ENCODE results near the gene DNAJC24.

The DNAJC24 gene

GRCh38 chr11:31441296-31441695 lies 71.6 kb downstream of the DNAJC24 start:
- H3K4me1 ChIP-seq (ENCODE audit: control insufficient read depth, insufficient read depth, low read length): no peaks in the 10 kb centered on the region
- no peaks in the 10 kb centered on the region for H3K27me3 ChIP-seq (ENCODE audit: control insufficient read depth in 1 of 2, insufficient read depth in 2 of 2, low read length in 2 of 2)
- no peaks in the 10 kb centered on the region for H3K9me3 ChIP-seq (ENCODE audit: control insufficient read depth in 2 of 2, low read length in 2 of 2)
- H3K27ac ChIP-seq (ENCODE audit: low read length): no peak overlapping the region
- H3K9ac ChIP-seq (ENCODE audit: low read length in 2 of 2): no peak overlapping the region
- H3K4me3 ChIP-seq (ENCODE audit: low read length in 2 of 2): no peak overlapping the region
- H3K36me3 ChIP-seq (ENCODE audit: control insufficient read depth in 2 of 2, insufficient read depth in 2 of 2, low read length in 2 of 2): no peaks in the 10 kb centered on the region

- Histone ChIP-seq H3K9ac (ENCODE audit: low read length in 2 of 2) (no peak overlapping the region), H3K4me1 (ENCODE audit: control insufficient read depth, insufficient read depth, low read length) (no peaks in the 10 kb centered on the region), H3K4me3 (ENCODE audit: low read length in 2 of 2) (no peak overlapping the region), H3K27me3 (ENCODE audit: control insufficient read depth in 1 of 2, insufficient read depth in 2 of 2, low read length in 2 of 2) (no peaks in the 10 kb centered on the region), H3K9me3 (ENCODE audit: control insufficient read depth in 2 of 2, low read length in 2 of 2) (no peaks in the 10 kb centered on the region), H3K36me3 (ENCODE audit: control insufficient read depth in 2 of 2, insufficient read depth in 2 of 2, low read length in 2 of 2) (no peaks in the 10 kb centered on the region), H3K27ac (ENCODE audit: low read length) (no peak overlapping the region)
Measured at GRCh38 chr11:31442086-31442485, 72.4 kb downstream of the DNAJC24 start.

- no peak overlapping the region for H3K4me3 ChIP-seq (ENCODE audit: low read length in 2 of 2)
- no peaks in the 10 kb centered on the region for H3K4me1 ChIP-seq (ENCODE audit: control insufficient read depth, insufficient read depth, low read length)
- H3K36me3 ChIP-seq (ENCODE audit: control insufficient read depth in 2 of 2, insufficient read depth in 2 of 2, low read length in 2 of 2): no peaks in the 10 kb centered on the region
- no peak overlapping the region for H3K9ac ChIP-seq (ENCODE audit: low read length in 2 of 2)
- no peaks in the 10 kb centered on the region for H3K9me3 ChIP-seq (ENCODE audit: control insufficient read depth in 2 of 2, low read length in 2 of 2)
- H3K27ac ChIP-seq (ENCODE audit: low read length): no peak overlapping the region
- H3K27me3 ChIP-seq (ENCODE audit: control insufficient read depth in 1 of 2, insufficient read depth in 2 of 2, low read length in 2 of 2): no peaks in the 10 kb centered on the region
Measured at GRCh38 chr11:31443802-31444201, 74.1 kb downstream of the DNAJC24 start.

- H3K4me1 ChIP-seq (ENCODE audit: control insufficient read depth, insufficient read depth, low read length): no peaks in the 10 kb centered on the region
- no peak overlapping the region for H3K4me3 ChIP-seq (ENCODE audit: low read length in 2 of 2)
- H3K27me3 ChIP-seq (ENCODE audit: control insufficient read depth in 1 of 2, insufficient read depth in 2 of 2, low read length in 2 of 2): no peaks in the 10 kb centered on the region
- H3K36me3 ChIP-seq (ENCODE audit: control insufficient read depth in 2 of 2, insufficient read depth in 2 of 2, low read length in 2 of 2): no peaks in the 10 kb centered on the region
- no peaks in the 10 kb centered on the region for H3K9me3 ChIP-seq (ENCODE audit: control insufficient read depth in 2 of 2, low read length in 2 of 2)
- H3K9ac ChIP-seq (ENCODE audit: low read length in 2 of 2): no peak overlapping the region
- H3K27ac ChIP-seq (ENCODE audit: low read length): no peak overlapping the region
Measured at GRCh38 chr11:31445621-31446020, 76.0 kb downstream of the DNAJC24 start.

GRCh38 chr11:31449040-31449439 lies 79.4 kb downstream of the DNAJC24 start:
- H3K9ac ChIP-seq (ENCODE audit: low read length in 2 of 2): no peak overlapping the region

GRCh38 chr11:31450841-31451240 lies 81.2 kb downstream of the DNAJC24 start:
- Histone ChIP-seq H3K9ac (ENCODE audit: low read length in 2 of 2) (no peak overlapping the region), H3K9me3 (ENCODE audit: control insufficient read depth in 2 of 2, low read length in 2 of 2) (no peaks in the 10 kb centered on the region), H3K4me1 (ENCODE audit: control insufficient read depth, insufficient read depth, low read length) (no peaks in the 10 kb centered on the region), H3K27me3 (ENCODE audit: control insufficient read depth in 1 of 2, insufficient read depth in 2 of 2, low read length in 2 of 2) (no peaks in the 10 kb centered on the region), H3K27ac (ENCODE audit: low read length) (no peak overlapping the region), H3K4me3 (ENCODE audit: low read length in 2 of 2) (no peak overlapping the region), H3K36me3 (ENCODE audit: control insufficient read depth in 2 of 2, insufficient read depth in 2 of 2, low read length in 2 of 2) (no peaks in the 10 kb centered on the region)

More at GRCh38 chr11:31449040-31449439, 79.4 kb downstream of the DNAJC24 start:
- no peak overlapping the region for H3K27ac ChIP-seq (ENCODE audit: low read length)
- H3K4me1 ChIP-seq (ENCODE audit: control insufficient read depth, insufficient read depth, low read length): no peaks in the 10 kb centered on the region
- H3K9me3 ChIP-seq (ENCODE audit: control insufficient read depth in 2 of 2, low read length in 2 of 2): no peaks in the 10 kb centered on the region
- H3K4me3 ChIP-seq (ENCODE audit: low read length in 2 of 2): no peak overlapping the region
- H3K36me3 ChIP-seq (ENCODE audit: control insufficient read depth in 2 of 2, insufficient read depth in 2 of 2, low read length in 2 of 2): no peaks in the 10 kb centered on the region
- H3K27me3 ChIP-seq (ENCODE audit: control insufficient read depth in 1 of 2, insufficient read depth in 2 of 2, low read length in 2 of 2): no peaks in the 10 kb centered on the region

- Histone ChIP-seq H3K27ac (ENCODE audit: low read length) (no peak overlapping the region), H3K9ac (ENCODE audit: low read length in 2 of 2) (no peak overlapping the region), H3K4me1 (ENCODE audit: control insufficient read depth, insufficient read depth, low read length) (no peaks in the 10 kb centered on the region), H3K36me3 (ENCODE audit: control insufficient read depth in 2 of 2, insufficient read depth in 2 of 2, low read length in 2 of 2) (no peaks in the 10 kb centered on the region), H3K4me3 (ENCODE audit: low read length in 2 of 2) (no peak overlapping the region), H3K9me3 (ENCODE audit: control insufficient read depth in 2 of 2, low read length in 2 of 2) (no peaks in the 10 kb centered on the region), H3K27me3 (ENCODE audit: control insufficient read depth in 1 of 2, insufficient read depth in 2 of 2, low read length in 2 of 2) (no peaks in the 10 kb centered on the region)
Measured at GRCh38 chr11:31455177-31455576, 85.5 kb downstream of the DNAJC24 start.

- H3K4me3 ChIP-seq (ENCODE audit: low read length in 2 of 2): no peak overlapping the region
- no peaks in the 10 kb centered on the region for H3K9me3 ChIP-seq (ENCODE audit: control insufficient read depth in 2 of 2, low read length in 2 of 2)
- no peaks in the 10 kb centered on the region for H3K27me3 ChIP-seq (ENCODE audit: control insufficient read depth in 1 of 2, insufficient read depth in 2 of 2, low read length in 2 of 2)
- H3K9ac ChIP-seq (ENCODE audit: low read length in 2 of 2): no peak overlapping the region
- no peaks in the 10 kb centered on the region for H3K36me3 ChIP-seq (ENCODE audit: control insufficient read depth in 2 of 2, insufficient read depth in 2 of 2, low read length in 2 of 2)
- no peak overlapping the region for H3K27ac ChIP-seq (ENCODE audit: low read length)
- no peaks in the 10 kb centered on the region for H3K4me1 ChIP-seq (ENCODE audit: control insufficient read depth, insufficient read depth, low read length)
Measured at GRCh38 chr11:31464436-31464835, 94.8 kb downstream of the DNAJC24 start.

GRCh38 chr11:31474083-31474482 lies 104.4 kb downstream of the DNAJC24 start:
- Histone ChIP-seq H3K27me3 (ENCODE audit: control insufficient read depth in 1 of 2, insufficient read depth in 2 of 2, low read length in 2 of 2) (no peaks in the 10 kb centered on the region), H3K36me3 (ENCODE audit: control insufficient read depth in 2 of 2, insufficient read depth in 2 of 2, low read length in 2 of 2) (peaks cover 0 to 5% of the 10 kb centered on the region in 2 donors), H3K4me1 (ENCODE audit: control insufficient read depth, insufficient read depth, low read length) (no peaks in the 10 kb centered on the region), H3K4me3 (ENCODE audit: low read length in 2 of 2) (no peak overlapping the region), H3K27ac (ENCODE audit: low read length) (no peak overlapping the region), H3K9me3 (ENCODE audit: control insufficient read depth in 2 of 2, low read length in 2 of 2) (no peaks in the 10 kb centered on the region), H3K9ac (ENCODE audit: low read length in 2 of 2) (no peak overlapping the region)

- no peaks in the 10 kb centered on the region for H3K36me3 ChIP-seq (ENCODE audit: control insufficient read depth in 2 of 2, insufficient read depth in 2 of 2, low read length in 2 of 2)
- no peaks in the 10 kb centered on the region for H3K9me3 ChIP-seq (ENCODE audit: control insufficient read depth in 2 of 2, low read length in 2 of 2)
- H3K27me3 ChIP-seq (ENCODE audit: control insufficient read depth in 1 of 2, insufficient read depth in 2 of 2, low read length in 2 of 2): no peaks in the 10 kb centered on the region
- no peak overlapping the region for H3K27ac ChIP-seq (ENCODE audit: low read length)
- no peaks in the 10 kb centered on the region for H3K4me1 ChIP-seq (ENCODE audit: control insufficient read depth, insufficient read depth, low read length)
- no peak overlapping the region for H3K4me3 ChIP-seq (ENCODE audit: low read length in 2 of 2)
- H3K9ac ChIP-seq (ENCODE audit: low read length in 2 of 2): no peak overlapping the region
Measured at GRCh38 chr11:31477528-31478222, 108.0 kb downstream of the DNAJC24 start.

GRCh38 chr11:31478223-31478590 lies 108.5 kb downstream of the DNAJC24 start:
- H3K9me3 ChIP-seq (ENCODE audit: control insufficient read depth in 2 of 2, low read length in 2 of 2): no peaks in the 10 kb centered on the region

More at GRCh38 chr11:31478223-31478590, 108.5 kb downstream of the DNAJC24 start:
- Histone ChIP-seq H3K27ac (ENCODE audit: low read length) (no peak overlapping the region), H3K36me3 (ENCODE audit: control insufficient read depth in 2 of 2, insufficient read depth in 2 of 2, low read length in 2 of 2) (no peaks in the 10 kb centered on the region), H3K4me3 (ENCODE audit: low read length in 2 of 2) (no peak overlapping the region), H3K27me3 (ENCODE audit: control insufficient read depth in 1 of 2, insufficient read depth in 2 of 2, low read length in 2 of 2) (no peaks in the 10 kb centered on the region), H3K9ac (ENCODE audit: low read length in 2 of 2) (no peak overlapping the region), H3K4me1 (ENCODE audit: control insufficient read depth, insufficient read depth, low read length) (no peaks in the 10 kb centered on the region)
